Measurements from ENCODE around the gene MTRF1.

Gene MTRF1

DNA sequence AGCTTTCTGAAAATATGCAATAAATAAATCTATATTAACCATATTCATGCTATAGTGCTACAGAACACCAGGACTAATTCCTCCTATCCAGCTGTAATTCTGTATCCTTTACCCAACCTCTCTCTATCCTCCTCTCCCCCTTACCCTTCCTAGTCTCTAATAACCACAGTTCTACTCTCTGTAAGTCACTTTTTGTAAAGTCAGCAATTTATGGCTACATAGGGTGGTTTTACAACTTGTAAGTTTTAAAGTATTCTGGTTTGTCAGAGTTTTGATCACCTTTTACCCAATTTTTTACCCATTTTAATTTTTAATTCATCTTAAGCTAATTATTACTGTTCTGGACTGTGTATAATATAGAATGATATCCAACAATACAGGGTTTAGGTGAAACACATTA lies 34.0 kb downstream of the MTRF1 start:
- POLR2A ChIA-PET, result no interaction called here
- DNase-seq (ENCODE audit: extremely low spot score), result no peak
- TF ChIP-seq, protein P1, sequence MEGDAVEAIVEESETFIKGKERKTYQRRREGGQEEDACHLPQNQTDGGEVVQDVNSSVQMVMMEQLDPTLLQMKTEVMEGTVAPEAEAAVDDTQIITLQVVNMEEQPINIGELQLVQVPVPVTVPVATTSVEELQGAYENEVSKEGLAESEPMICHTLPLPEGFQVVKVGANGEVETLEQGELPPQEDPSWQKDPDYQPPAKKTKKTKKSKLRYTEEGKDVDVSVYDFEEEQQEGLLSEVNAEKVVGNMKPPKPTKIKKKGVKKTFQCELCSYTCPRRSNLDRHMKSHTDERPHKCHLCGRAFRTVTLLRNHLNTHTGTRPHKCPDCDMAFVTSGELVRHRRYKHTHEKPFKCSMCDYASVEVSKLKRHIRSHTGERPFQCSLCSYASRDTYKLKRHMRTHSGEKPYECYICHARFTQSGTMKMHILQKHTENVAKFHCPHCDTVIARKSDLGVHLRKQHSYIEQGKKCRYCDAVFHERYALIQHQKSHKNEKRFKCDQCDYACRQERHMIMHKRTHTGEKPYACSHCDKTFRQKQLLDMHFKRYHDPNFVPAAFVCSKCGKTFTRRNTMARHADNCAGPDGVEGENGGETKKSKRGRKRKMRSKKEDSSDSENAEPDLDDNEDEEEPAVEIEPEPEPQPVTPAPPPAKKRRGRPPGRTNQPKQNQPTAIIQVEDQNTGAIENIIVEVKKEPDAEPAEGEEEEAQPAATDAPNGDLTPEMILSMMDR (IDR thresholded peaks at IDR 0.05; ENCODE audit: control extremely low read depth, extremely low read depth, low read depth, missing control alignments), result no peak
- CTCF ChIA-PET, result interaction anchor here (1.0 kb wide), 1 partner anchor 155 kb away, joined by 4 read pairs; no protein-coding TSS in a partner anchor

DNA sequence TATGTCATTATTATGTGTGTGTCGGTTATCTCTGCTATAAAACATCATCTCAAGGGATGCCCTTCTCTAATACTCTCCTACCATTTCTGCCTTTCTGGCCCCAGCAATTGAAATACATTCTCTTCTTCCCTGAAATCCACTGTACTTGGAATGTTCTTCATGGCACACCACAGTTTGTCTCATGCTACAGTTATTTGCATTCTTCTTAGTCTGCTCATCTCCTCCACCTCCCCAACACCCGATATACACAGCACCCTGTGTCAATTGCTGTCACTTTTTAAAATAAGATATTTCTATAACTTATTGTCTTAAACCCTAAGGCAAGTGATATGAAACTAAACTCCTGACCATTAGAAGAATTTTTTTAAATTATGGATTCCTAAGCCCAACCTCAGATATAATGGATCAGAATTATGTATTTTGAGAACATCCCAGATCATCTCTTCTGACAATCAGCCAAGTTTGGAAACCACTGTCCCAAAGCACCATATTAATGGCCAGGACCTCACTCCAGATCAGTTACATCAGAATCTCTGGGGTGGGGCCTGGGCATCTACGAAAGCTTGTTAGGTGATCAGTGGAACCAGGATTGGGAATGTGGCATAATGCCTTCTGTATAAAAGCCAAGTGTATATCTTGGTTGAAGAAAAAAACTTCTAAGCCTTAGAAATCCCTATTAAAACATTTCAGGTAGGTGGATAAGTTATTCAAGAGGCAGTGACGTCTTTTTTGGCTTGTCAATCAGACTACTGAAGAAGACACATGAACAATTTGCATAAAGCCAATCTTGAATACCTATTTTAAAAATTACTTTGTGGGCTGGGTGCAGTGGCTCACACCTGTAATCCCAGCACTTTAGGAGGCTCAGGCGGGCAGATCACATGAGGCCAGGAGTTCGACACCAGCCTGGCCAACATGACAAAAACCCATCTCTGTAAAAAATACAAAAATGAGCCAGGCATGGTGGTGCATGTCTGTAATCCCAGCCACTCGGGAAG lies 39.0 kb downstream of the MTRF1 start:
- CTCF ChIA-PET, result interaction anchor here (1.0 kb wide), 1 partner anchor 27 kb away, joined by 3 read pairs; no protein-coding TSS in a partner anchor
- TF ChIP-seq, protein P1 (IDR thresholded peaks at IDR 0.05; ENCODE audit: control extremely low read depth, extremely low read depth, low read depth, missing control alignments), result no peak
- POLR2A ChIA-PET, result no interaction called here
- DNase-seq (ENCODE audit: extremely low spot score), result no peak

DNA sequence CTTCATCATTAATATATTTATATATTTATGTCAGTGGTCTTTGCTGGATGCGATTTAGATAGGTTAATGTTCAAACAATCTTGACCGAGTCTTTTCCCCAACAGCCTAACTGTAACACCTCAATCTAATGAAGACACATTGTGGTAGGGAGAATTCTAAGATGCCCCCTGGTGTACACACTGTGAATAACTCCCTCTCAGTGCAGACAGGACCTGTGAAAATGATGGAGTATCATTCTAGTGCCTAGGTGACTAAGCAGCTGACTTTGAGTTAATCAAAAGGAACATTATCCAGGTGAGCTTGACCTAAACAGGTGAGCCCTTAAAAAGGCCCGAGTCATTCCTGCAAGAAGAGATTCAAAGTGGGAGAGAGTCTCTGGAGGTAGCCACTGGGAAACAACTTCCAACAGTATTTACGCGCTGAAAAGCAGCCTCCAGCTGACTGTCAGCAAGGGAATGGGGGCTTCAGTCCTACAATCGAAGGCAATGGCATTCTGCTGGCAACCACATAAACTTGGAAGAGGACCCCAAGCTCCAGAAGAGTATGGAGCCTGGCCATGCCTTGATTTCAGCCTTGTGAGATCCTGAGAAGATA lies 41.0 kb downstream of the MTRF1 start:
- ChIA-PET POLR2A (no interaction called here), CTCF (interaction anchor here (0.7 to 2.6 kb wide), 24 partner anchors 9 to 727 kb away, joined by 3 to 20 read pairs (median 4); partner anchors contain the start of gene WBP4)
- TF ChIP-seq, protein P1 (IDR thresholded peaks at IDR 0.05; ENCODE audit: control extremely low read depth, extremely low read depth, low read depth, missing control alignments), result peak; percentile 79
- peak; percentile 68 for DNase-seq (ENCODE audit: extremely low spot score)

DNA sequence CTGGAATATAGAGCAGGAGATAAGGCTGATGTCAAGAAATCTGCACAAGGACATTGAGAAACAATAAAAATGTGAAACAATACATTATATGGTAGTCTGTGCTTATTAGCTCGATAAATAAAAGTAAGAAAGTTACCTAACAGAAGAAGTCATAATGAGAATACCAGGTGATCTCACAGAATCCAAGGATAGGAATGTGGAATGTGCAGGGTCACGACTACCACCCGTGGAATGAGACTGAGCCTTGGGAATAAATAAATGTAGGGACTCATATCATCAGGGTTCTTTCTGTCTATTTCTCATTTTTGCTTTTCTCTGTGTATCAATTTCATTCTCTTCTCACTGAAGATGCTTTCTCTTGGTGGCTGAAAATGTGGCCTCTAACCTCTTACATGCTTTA lies 43.0 kb downstream of the MTRF1 start:
- ChIA-PET POLR2A (interaction anchor here (0.7 kb wide), 1 partner anchor 74 kb away, joined by 9 read pairs; no protein-coding TSS in a partner anchor), CTCF (interaction anchor here (1.0 to 2.6 kb wide), 8 partner anchors 8 to 166 kb away, joined by 3 to 16 read pairs (median 4); no protein-coding TSS in a partner anchor)
- no peak for DNase-seq (ENCODE audit: extremely low spot score)
- TF ChIP-seq, protein P1 (IDR thresholded peaks at IDR 0.05; ENCODE audit: control extremely low read depth, extremely low read depth, low read depth, missing control alignments), result no peak

DNA sequence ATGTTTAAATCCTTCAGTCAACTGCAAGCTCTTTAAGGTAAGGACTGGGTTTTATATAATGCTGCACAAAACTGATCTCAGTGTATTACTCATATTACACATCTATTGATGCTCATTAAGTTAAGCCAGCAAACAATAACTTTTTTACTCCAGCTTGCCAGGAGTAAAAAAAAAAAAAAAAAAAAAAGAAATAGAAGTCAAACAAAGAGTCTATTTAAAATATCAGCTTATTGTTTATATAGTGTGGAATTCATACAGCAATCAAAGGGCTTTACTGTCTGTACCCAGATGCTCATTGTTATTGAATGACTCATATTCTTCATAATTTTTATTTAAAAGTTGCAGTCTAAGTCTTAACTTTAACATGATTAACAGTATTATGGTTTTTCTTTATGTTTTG lies 47.2 kb downstream of the MTRF1 start:
- no peak for DNase-seq (ENCODE audit: extremely low spot score)
- ChIA-PET CTCF (interaction anchor here (1.0 to 2.3 kb wide), 3 partner anchors 11 to 162 kb away, joined by 3 to 5 read pairs (median 3); no protein-coding TSS in a partner anchor), POLR2A (no interaction called here)
- TF ChIP-seq, protein P1 (IDR thresholded peaks at IDR 0.05; ENCODE audit: control extremely low read depth, extremely low read depth, low read depth, missing control alignments), result no peak

DNA sequence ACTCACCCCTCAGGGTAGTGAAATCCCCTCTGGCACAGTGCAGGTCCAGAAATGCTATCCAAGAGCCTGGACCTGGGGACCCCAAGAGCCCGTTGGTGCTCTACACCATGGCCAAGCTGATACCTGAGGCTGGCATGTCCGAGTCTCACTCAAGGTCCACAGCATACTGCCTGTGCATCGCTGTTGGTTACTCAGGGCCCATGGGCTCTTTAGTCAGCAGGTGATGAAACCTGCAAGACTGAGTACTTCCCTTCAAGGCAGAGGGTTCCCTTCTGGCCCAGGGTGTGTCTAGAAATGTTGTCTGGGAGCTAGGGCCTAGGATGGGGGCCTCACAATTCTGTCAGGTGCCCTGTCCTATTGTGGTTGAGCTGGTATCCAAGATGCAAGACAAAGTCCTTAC lies 49.5 kb downstream of the MTRF1 start:
- TF ChIP-seq, protein P1 (IDR thresholded peaks at IDR 0.05; ENCODE audit: control extremely low read depth, extremely low read depth, low read depth, missing control alignments), result no peak
- CTCF ChIA-PET, result interaction anchor here (1.3 to 2.3 kb wide), 2 partner anchors 13 to 15 kb away, joined by 3 to 5 read pairs; no protein-coding TSS in a partner anchor
- no peak for DNase-seq (ENCODE audit: extremely low spot score)
- POLR2A ChIA-PET, result no interaction called here

Measured in GM10248 (cell line).